Endothelial cell of umbilical vein (primary cell): ENCODE measurements around the gene CNNM3. TPM values are rescaled to one million over a fixed set of nuclear protein-coding genes. Genes with fewer than 3 reads are reported as not detected.

ENCODE experiments used
- BruUV-seq: library from RNA; stranded (reverse); fragments of 400-500 nt; replicated peaks from 2 replicates; lab custom pipeline; 2021; lab: Mats Ljungman, UMichigan
- CTCF ChIA-PET: fragments of 300-600, 350-600 bp; sonication (Branson Sonifier 250); formaldehyde crosslinking; loops from one replicate; lab custom pipeline; 2021; ENCODE audit warnings: antibody characterized with exemption, inconsistent platforms; lab: Charles Lee
- POLR2A ChIA-PET: fragments of 300-600, 350-600 bp; sonication (Branson Sonifier 250); formaldehyde crosslinking; loops from one replicate; lab custom pipeline; 2021; ENCODE audit warnings: antibody characterized with exemption, inconsistent platforms; lab: Charles Lee
- DNase-seq: peaks from one replicate; pipeline ENCODE4 v3.0.0-alpha.2; 2011; ENCODE audit warnings: low read depth, low spot score
- FAIRE-seq: peaks from 2 replicates; lab custom pipeline; 2011; peaks lifted over from hg19 to GRCh38; lab: Jason Lieb, UNC
- H2AFZ ChIP-seq: 2 replicates; pipeline ENCODE4 v1.6.0; 2012; ENCODE audit warnings: low read depth, low read length, control low read depth, inconsistent platforms
- H3K27ac ChIP-seq: 2 replicates; pipeline ENCODE4 v1.5.1; 2011; ENCODE audit warnings: low read depth, mild to moderate bottlenecking, control low read depth, low read length, moderate library complexity; ENCODE audit not compliant: insufficient read depth
- H3K27me3 ChIP-seq, 2 experiments: 2 replicates each; pipeline versions ENCODE4 v1.6.0 to v1.6.1; 2011; ENCODE audit warnings: low read length in 2 of 2, mixed read lengths in 1 of 2; ENCODE audit not compliant: control insufficient read depth in 2 of 2, insufficient read depth in 2 of 2
- H3K36me3 ChIP-seq, 2 experiments: 2 replicates in 1 of 2; 3 replicates in 1 of 2; pipeline ENCODE4 v1.5.1; 2011; ENCODE audit warnings: low read length in 2 of 2, mild to moderate bottlenecking in 1 of 2, moderate library complexity in 1 of 2; ENCODE audit not compliant: control insufficient read depth in 2 of 2, insufficient read depth in 2 of 2; ENCODE audit errors: extremely low read depth in 1 of 2
- H3K4me1 ChIP-seq: 3 replicates; pipeline ENCODE4 v1.5.1; 2011; ENCODE audit warnings: mild to moderate bottlenecking, low read length; ENCODE audit not compliant: control insufficient read depth, insufficient read depth; ENCODE audit errors: extremely low read depth
- H3K4me2 ChIP-seq: 2 replicates; pipeline ENCODE4 v1.6.1; 2011; ENCODE audit warnings: low read length, control low read depth, mixed read lengths; ENCODE audit not compliant: insufficient read depth
- H3K4me3 ChIP-seq, 3 experiments: fragments of 200-600 bp in 1 of 3; sonication (generic), shearing (Covaris generic) in 1 of 3; replicated peaks in 1 of 3; 2 replicates each; pipeline ENCODE4 v1.5.1; 2011 to 2016; ENCODE audit warnings: control low read depth in 3 of 3, low read length in 3 of 3, mild to moderate bottlenecking in 2 of 3, inconsistent platforms in 1 of 3, low read depth in 1 of 3, moderate library complexity in 1 of 3; ENCODE audit not compliant: insufficient read depth in 1 of 3
- H3K79me2 ChIP-seq: 2 replicates; pipeline ENCODE4 v1.6.0; 2012; ENCODE audit warnings: low read length, inconsistent platforms; ENCODE audit not compliant: control insufficient read depth, insufficient read depth
- H3K9ac ChIP-seq: replicated peaks from 2 replicates; pipeline ENCODE3; 2011; ENCODE audit warnings: low read length, control low read depth; ENCODE audit not compliant: insufficient read depth; ENCODE audit errors: extremely low read depth
- H3K9me1 ChIP-seq: replicated peaks from 3 replicates; pipeline ENCODE4 v1.6.0; 2011; ENCODE audit warnings: mild to moderate bottlenecking, low read length; ENCODE audit not compliant: control insufficient read depth, insufficient read depth; ENCODE audit errors: extremely low read depth
- H3K9me3 ChIP-seq: replicated peaks from 2 replicates; pipeline ENCODE4 v1.5.1; 2012; ENCODE audit warnings: low read length, inconsistent platforms; ENCODE audit not compliant: control insufficient read depth, insufficient read depth
- H4K20me1 ChIP-seq: replicated peaks from 2 replicates; pipeline ENCODE3; 2011; ENCODE audit warnings: mild to moderate bottlenecking, low read length; ENCODE audit not compliant: control insufficient read depth, insufficient read depth; ENCODE audit errors: extremely low read depth
- EZH2 ChIP-seq: IDR thresholded peaks from 2 replicates; pipeline ENCODE4 v1.6.1; 2012; ENCODE audit warnings: borderline replicate concordance, low read depth, mild to moderate bottlenecking, moderate library complexity, low read length, inconsistent platforms; ENCODE audit not compliant: severe bottlenecking
- FOS ChIP-seq: IDR thresholded peaks from 2 replicates; pipeline ENCODE4 v1.6.1; 2011; ENCODE audit warnings: mild to moderate bottlenecking, low read length, moderate library complexity, borderline replicate concordance; ENCODE audit not compliant: insufficient read depth
- GATA2 ChIP-seq: IDR thresholded peaks from 2 replicates; pipeline ENCODE4 v1.7.0; 2011; ENCODE audit warnings: low read depth, mild to moderate bottlenecking, moderate library complexity, mixed read lengths, low read length; ENCODE audit not compliant: insufficient read length, insufficient read depth
- JUN ChIP-seq: IDR thresholded peaks from 2 replicates; pipeline ENCODE4 v1.6.1; 2011; ENCODE audit warnings: borderline replicate concordance, low read depth; ENCODE audit not compliant: insufficient read length, insufficient read depth
- MYC ChIP-seq: IDR thresholded peaks from one replicate; pipeline ENCODE4 v1.6.1; 2011; ENCODE audit warnings: mild to moderate bottlenecking, low read depth, low read length
- POLR2A ChIP-seq: IDR thresholded peaks from 2 replicates; pipeline ENCODE4 v1.6.1; 2012; ENCODE audit warnings: low read depth, mild to moderate bottlenecking, control low read depth, low read length
- POLR2AphosphoS5 ChIP-seq: IDR thresholded peaks from 2 replicates; pipeline ENCODE4 v1.6.1; 2012; ENCODE audit warnings: low read depth, mild to moderate bottlenecking, control low read depth, low read length, moderate library complexity; ENCODE audit not compliant: insufficient read depth
- dilution Hi-C: fragments of 300-500 bp; cut with MboI; formaldehyde crosslinking; loops from one replicate; pipeline ENCODE4 v1.15.0; 2019; ENCODE audit warnings: low sequenced_read_pairs; ENCODE audit not compliant: extremely low pct_ligation_motif_present
- intact Hi-C: fragments of 100-400 bp; cut with micrococcal nuclease; formaldehyde crosslinking; loops from one replicate; pipeline ENCODE4 v1.10.0; 2022
- polyA plus RNA-seq, 4 experiments: library from polyadenylated mRNA; depleted of rRNA in 3 of 4; stranded (reverse) in 3 of 4; unstranded in 1 of 4; fragments of >200 nt; gene quantifications; 2 replicates each; pipeline versions ENCODE4 v1.2.1 to v1.2.3, GENCODE V29; 2011 to 2012; ENCODE audit warnings: missing spikeins in 1 of 4
- total RNA-seq: library from RNA; stranded (reverse); gene quantifications from 2 replicates; pipeline ENCODE4 v1.2.3, GENCODE V29; 2021
- TF ChIP-seq, protein P1 (sequence below): IDR thresholded peaks from 2 replicates; pipeline ENCODE4 v1.6.1; 2011; ENCODE audit not compliant: insufficient read depth, insufficient read length
- TF ChIP-seq, protein P2 (sequence below), 2 donors: IDR thresholded peaks; 1 replicate in 1 of 2; 2 replicates in 1 of 2; pipeline ENCODE4 v1.5.1; 2011; ENCODE audit warnings: low read length in 2 of 2, mild to moderate bottlenecking in 2 of 2, moderate library complexity in 2 of 2, control low read depth in 1 of 2, inconsistent platforms in 1 of 2, low read depth in 1 of 2; ENCODE audit not compliant: insufficient read depth in 1 of 2; ENCODE audit errors: extremely low read depth in 1 of 2

The CNNM3 gene
- total and polyA plus RNA-seq, 2 donors (not counting 3 experiments of a cell fraction or from before 2014, with no cell fraction given): 13.0 to 14.9 TPM

DNA sequence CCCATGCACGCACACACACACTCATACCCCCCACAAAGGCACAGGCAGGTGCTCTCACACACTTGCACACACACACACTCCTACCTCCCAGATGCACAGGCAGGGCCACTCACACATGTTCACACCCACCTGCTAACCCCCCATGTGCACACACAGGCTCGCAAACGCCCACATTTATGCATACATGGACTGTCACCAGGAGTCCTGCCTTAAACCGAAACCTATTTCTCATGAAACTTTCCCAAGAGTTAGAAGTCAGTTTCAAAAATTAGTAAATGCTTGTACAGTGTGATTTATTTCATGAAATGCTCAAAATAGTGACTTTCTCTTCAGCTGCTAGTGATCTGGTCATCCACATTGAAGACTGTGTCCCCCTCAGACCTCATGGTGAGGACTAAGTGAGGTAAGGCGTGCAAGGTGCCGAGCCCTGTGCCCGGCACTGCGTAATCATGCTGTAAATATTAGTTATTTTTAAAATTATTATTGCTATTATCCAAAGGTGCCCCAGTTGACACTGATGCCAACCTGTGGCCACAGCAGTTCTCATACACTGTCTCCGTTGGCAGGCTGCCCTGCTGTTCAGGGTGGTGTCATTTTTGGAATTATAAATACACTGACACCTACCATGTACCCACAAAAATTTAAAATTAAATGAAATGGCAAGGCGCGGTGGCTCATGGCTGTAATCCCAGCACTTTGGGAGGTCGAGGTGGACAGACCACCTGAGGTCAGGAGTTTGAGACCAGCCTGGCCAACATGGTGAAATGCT is 43.0 kb upstream of the CNNM3 start:
- BruUV-seq: no TSS peak
- H3K9me3 ChIP-seq: no peaks in the 10 kb centered on the region
- no peak for FAIRE-seq

More for the DNA sequence above, 43.0 kb upstream of the CNNM3 start:
- dilution Hi-C loops: no loop called here
- Histone ChIP-seq H3K36me3 (no peaks in the 10 kb centered on the region), H3K4me2 (no peak overlapping the region), H3K4me1 (no peaks in the 10 kb centered on the region), H3K9ac (no peak overlapping the region), H3K4me3 (no peak overlapping the region), H3K27ac (no peak overlapping the region), H3K79me2 (no peaks in the 10 kb centered on the region), H3K27me3 (no peaks in the 10 kb centered on the region), H3K9me1 (no peaks in the 10 kb centered on the region), H4K20me1 (no peaks in the 10 kb centered on the region), H2AFZ (no peak overlapping the region)
- intact Hi-C loops: no loop called here
- TF ChIP-seq EZH2 (no peak), POLR2A (no peak), JUN (no peak), GATA2 (no peak), MYC (no peak), POLR2AphosphoS5 (no peak), FOS (no peak)
- TF ChIP-seq, protein P1, sequence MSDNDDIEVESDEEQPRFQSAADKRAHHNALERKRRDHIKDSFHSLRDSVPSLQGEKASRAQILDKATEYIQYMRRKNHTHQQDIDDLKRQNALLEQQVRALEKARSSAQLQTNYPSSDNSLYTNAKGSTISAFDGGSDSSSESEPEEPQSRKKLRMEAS: no peak
- TF ChIP-seq, protein P2, sequence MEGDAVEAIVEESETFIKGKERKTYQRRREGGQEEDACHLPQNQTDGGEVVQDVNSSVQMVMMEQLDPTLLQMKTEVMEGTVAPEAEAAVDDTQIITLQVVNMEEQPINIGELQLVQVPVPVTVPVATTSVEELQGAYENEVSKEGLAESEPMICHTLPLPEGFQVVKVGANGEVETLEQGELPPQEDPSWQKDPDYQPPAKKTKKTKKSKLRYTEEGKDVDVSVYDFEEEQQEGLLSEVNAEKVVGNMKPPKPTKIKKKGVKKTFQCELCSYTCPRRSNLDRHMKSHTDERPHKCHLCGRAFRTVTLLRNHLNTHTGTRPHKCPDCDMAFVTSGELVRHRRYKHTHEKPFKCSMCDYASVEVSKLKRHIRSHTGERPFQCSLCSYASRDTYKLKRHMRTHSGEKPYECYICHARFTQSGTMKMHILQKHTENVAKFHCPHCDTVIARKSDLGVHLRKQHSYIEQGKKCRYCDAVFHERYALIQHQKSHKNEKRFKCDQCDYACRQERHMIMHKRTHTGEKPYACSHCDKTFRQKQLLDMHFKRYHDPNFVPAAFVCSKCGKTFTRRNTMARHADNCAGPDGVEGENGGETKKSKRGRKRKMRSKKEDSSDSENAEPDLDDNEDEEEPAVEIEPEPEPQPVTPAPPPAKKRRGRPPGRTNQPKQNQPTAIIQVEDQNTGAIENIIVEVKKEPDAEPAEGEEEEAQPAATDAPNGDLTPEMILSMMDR (IDR thresholded peaks at IDR 0.05; ENCODE audit: extremely low read depth in 1 of 2, insufficient read depth in 1 of 2, low read depth in 1 of 2, low read length in 2 of 2): no peak
- no peak for DNase-seq
- ChIA-PET CTCF (interaction anchor here (1.1 to 1.6 kb wide), 4 partner anchors 8 to 21 kb away, joined by 3 to 7 read pairs (median 6); partner anchors contain the start of gene CNNM4), POLR2A (no interaction called here)
